Astrocyte (in vitro differentiated cells and primary cell): Measurements from ENCODE around the gene CCDC159. TPM values are rescaled to one million over a fixed set of nuclear protein-coding genes. Genes with fewer than 3 reads are reported as not detected.

Experiments used
- DNase-seq: peaks from one replicate; pipeline ENCODE4 v3.0.0-alpha.2; 2010; ENCODE audit warnings: low read depth
- FAIRE-seq: peaks from 2 replicates; lab custom pipeline; 2011; peaks lifted over from hg19 to GRCh38; lab: Jason Lieb, UNC
- H2AFZ ChIP-seq: 2 replicates; pipeline ENCODE4 v1.6.0; 2012; ENCODE audit warnings: low read depth, low read length, inconsistent platforms
- H3K27ac ChIP-seq: 2 replicates; pipeline ENCODE4 v1.5.1; 2011; ENCODE audit warnings: low read depth, low read length, inconsistent platforms
- H3K27me3 ChIP-seq: 2 replicates; pipeline ENCODE4 v1.6.0; 2011; ENCODE audit warnings: low read length, inconsistent platforms; ENCODE audit not compliant: insufficient read depth
- H3K36me3 ChIP-seq: 2 replicates; pipeline ENCODE4 v1.5.1; 2011; ENCODE audit warnings: low read length, inconsistent platforms; ENCODE audit not compliant: insufficient read depth
- H3K4me1 ChIP-seq: 2 replicates; pipeline ENCODE4 v1.5.1; 2011; ENCODE audit warnings: low read length, inconsistent platforms; ENCODE audit not compliant: insufficient read depth
- H3K4me2 ChIP-seq: 2 replicates; pipeline ENCODE4 v1.6.0; 2012; ENCODE audit warnings: low read length, inconsistent platforms
- H3K4me3 ChIP-seq: 2 replicates; pipeline ENCODE4 v1.5.1; 2011; ENCODE audit warnings: low read depth, mild to moderate bottlenecking, low read length, inconsistent platforms; ENCODE audit not compliant: insufficient read depth
- H3K79me2 ChIP-seq: 2 replicates; pipeline ENCODE4 v1.6.0; 2012; ENCODE audit warnings: mild to moderate bottlenecking, low read length, inconsistent platforms; ENCODE audit not compliant: insufficient read depth
- H3K9ac ChIP-seq: 2 replicates; pipeline ENCODE4 v1.6.0; 2012; ENCODE audit warnings: mild to moderate bottlenecking, low read length, inconsistent platforms
- H3K9me3 ChIP-seq: 2 replicates; pipeline ENCODE4 v1.5.1; 2012; ENCODE audit warnings: low read depth, mild to moderate bottlenecking, low read length, inconsistent platforms; ENCODE audit not compliant: insufficient read depth
- H4K20me1 ChIP-seq: 2 replicates; pipeline ENCODE4 v1.6.0; 2012; ENCODE audit warnings: low read length, inconsistent platforms; ENCODE audit not compliant: insufficient read depth
- H3K27ac Mint-ChIP-seq: one replicate; pipeline ENCODE4 v1.8.0; 2021; ENCODE audit warnings: mild to moderate bottlenecking, mixed read lengths; ENCODE audit not compliant: unreplicated experiment
- H3K27me3 Mint-ChIP-seq: one replicate; pipeline ENCODE4 v1.8.0; 2021; ENCODE audit warnings: low read depth, mixed read lengths; ENCODE audit not compliant: unreplicated experiment
- H3K36me3 Mint-ChIP-seq: one replicate; pipeline ENCODE4 v1.8.0; 2021; ENCODE audit warnings: low read depth, mixed read lengths; ENCODE audit not compliant: unreplicated experiment
- H3K4me1 Mint-ChIP-seq: one replicate; pipeline ENCODE4 v1.8.0; 2021; ENCODE audit warnings: low read depth, mixed read lengths; ENCODE audit not compliant: unreplicated experiment
- H3K4me3 Mint-ChIP-seq: one replicate; pipeline ENCODE4 v1.8.0; 2021; ENCODE audit warnings: mild to moderate bottlenecking, moderate library complexity, mixed read lengths; ENCODE audit not compliant: unreplicated experiment
- H3K9me3 Mint-ChIP-seq: one replicate; pipeline ENCODE4 v1.8.0; 2021; ENCODE audit warnings: mild to moderate bottlenecking, mixed read lengths; ENCODE audit not compliant: unreplicated experiment
- EZH2 ChIP-seq: IDR thresholded peaks from 2 replicates; pipeline ENCODE4 v1.6.1; 2012; ENCODE audit warnings: mild to moderate bottlenecking, low read length, inconsistent platforms; ENCODE audit not compliant: insufficient read depth
- total RNA-seq: library from RNA; stranded (reverse); gene quantifications from 2 replicates; pipeline ENCODE4 v1.2.1, GENCODE V29; 2021
- TF ChIP-seq, protein P1 (sequence below): IDR thresholded peaks from 2 replicates; pipeline ENCODE4 v1.5.1; 2011; ENCODE audit warnings: low read depth, mild to moderate bottlenecking, inconsistent platforms, low read length, moderate library complexity; ENCODE audit not compliant: insufficient read depth

CCDC159 gene
- total RNA-seq, 1 donor from 2014 or later = 11.8 TPM

DNA sequence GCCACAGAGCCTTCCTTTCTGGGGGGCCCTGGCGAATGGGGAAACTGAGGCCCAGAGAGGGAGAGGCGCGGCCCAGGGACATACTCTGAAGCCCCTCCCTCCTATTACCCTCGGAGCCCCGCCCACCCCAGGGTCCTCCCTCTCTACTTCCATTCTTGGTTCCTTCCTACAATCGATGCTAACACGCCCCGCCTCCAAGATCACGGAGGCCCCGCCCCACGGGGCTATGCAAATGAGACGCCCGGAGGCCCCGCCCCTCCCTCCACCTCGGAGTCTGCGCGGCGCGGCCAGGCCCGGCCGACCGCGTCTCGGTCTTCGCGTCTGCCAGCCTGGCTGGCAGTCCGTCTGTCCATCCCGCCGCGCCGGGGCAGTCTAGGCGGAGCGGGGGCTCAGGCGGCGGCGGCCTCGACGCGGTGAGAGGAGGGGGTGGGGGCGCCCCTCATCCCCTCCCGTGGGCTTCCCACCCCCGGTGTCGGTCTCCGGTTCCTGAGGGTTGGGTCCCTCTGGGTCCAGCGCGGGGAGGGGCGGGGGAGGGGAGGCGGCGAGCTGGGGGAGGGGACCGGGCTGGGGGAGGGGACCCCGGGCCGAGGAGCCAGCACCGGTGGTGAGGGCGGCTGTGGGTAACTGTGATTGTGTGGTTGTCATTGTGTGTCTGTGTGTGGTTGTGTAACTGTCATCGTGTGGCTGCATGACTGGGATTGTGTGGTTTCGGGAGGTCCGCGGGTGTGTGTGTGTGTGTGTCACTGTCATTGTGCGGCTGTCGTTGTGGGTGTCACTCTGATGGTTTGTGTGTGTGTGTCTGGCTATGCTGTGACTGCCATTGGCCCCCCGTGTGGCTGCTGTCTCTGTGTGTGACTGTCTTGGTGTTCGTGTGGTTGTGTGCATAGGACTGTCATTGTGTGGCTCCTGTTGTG lies 9.1 kb downstream of the CCDC159 start, which contains the start of gene PLPPR2:
Gene PLPPR2, plus strand, starts transcription at position 273 of the 914 bp plus-strand sequence. CDS start 2,242 bp downstream, outside the sequence.
- TF ChIP-seq EZH2 = no peak
- TF ChIP-seq, protein P1, sequence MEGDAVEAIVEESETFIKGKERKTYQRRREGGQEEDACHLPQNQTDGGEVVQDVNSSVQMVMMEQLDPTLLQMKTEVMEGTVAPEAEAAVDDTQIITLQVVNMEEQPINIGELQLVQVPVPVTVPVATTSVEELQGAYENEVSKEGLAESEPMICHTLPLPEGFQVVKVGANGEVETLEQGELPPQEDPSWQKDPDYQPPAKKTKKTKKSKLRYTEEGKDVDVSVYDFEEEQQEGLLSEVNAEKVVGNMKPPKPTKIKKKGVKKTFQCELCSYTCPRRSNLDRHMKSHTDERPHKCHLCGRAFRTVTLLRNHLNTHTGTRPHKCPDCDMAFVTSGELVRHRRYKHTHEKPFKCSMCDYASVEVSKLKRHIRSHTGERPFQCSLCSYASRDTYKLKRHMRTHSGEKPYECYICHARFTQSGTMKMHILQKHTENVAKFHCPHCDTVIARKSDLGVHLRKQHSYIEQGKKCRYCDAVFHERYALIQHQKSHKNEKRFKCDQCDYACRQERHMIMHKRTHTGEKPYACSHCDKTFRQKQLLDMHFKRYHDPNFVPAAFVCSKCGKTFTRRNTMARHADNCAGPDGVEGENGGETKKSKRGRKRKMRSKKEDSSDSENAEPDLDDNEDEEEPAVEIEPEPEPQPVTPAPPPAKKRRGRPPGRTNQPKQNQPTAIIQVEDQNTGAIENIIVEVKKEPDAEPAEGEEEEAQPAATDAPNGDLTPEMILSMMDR = no peak
- peaks cover 12% of the 10 kb centered on the region for H3K27me3 Mint-ChIP-seq
- peak; percentile 57 for DNase-seq

DNA sequence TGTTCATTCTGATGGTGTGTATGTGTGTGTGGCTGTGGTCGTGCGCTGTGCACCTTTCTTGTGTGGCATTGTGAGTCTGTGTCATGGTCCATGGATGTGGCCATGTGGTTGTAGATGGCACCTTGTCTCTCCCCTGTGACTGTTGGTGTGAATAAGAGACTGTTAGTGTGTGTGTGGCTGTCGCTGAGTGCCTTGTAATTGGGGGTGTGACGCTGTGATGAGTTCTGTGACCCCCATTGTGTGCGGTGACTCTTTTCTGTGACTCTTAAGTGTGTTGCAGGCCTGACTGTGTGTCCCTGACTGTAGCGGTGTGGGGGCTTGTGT lies 9.7 kb downstream of the CCDC159 start:
- Histone ChIP-seq H3K27ac (no peak overlapping the region), H2AFZ (no peak overlapping the region), H3K79me2 (peaks cover 6% of the 10 kb centered on the region), H3K4me3 (peak overlapping the region; percentile 68), H3K9me3 (no peaks in the 10 kb centered on the region), H3K36me3 (no peaks in the 10 kb centered on the region), H3K9ac (peak overlapping the region; percentile 71), H3K4me2 (peak overlapping the region; percentile 96), H3K4me1 (peaks cover 8% of the 10 kb centered on the region), H4K20me1 (peaks cover 35% of the 10 kb centered on the region), H3K27me3 (no peaks in the 10 kb centered on the region)
- Mint-ChIP-seq H3K4me3 (peak overlapping the region; percentile 91), H3K36me3 (peaks cover 15% of the 10 kb centered on the region), H3K27ac (peak overlapping the region; percentile 9), H3K9me3 (peaks cover 2% of the 10 kb centered on the region), H3K4me1 (peaks cover 4% of the 10 kb centered on the region), H3K27me3 (peaks cover 10% of the 10 kb centered on the region)
- FAIRE-seq (no peak), DNase-seq (no peak)
- TF ChIP-seq, protein P1 = no peak
- no peak for TF ChIP-seq EZH2

More for the DNA sequence above, 9.1 kb downstream of the CCDC159 start, which contains the start of gene PLPPR2:
- Histone ChIP-seq H3K9me3 (no peaks in the 10 kb centered on the region), H3K4me3 (peak within 1 kb of the TSS; percentile 68), H2AFZ (peak within 1 kb of the TSS; percentile 63), H3K4me2 (peak within 1 kb of the TSS; percentile 96), H3K27ac (no peak within 1 kb of the TSS), H4K20me1 (peaks cover 32% of the 10 kb centered on the region), H3K27me3 (no peaks in the 10 kb centered on the region), H3K4me1 (peaks cover 8% of the 10 kb centered on the region), H3K79me2 (peaks cover 6% of the 10 kb centered on the region), H3K9ac (peak within 1 kb of the TSS; percentile 71), H3K36me3 (no peaks in the 10 kb centered on the region)
- Mint-ChIP-seq H3K36me3 (peaks cover 13% of the 10 kb centered on the region), H3K27ac (peak within 1 kb of the TSS; percentile 9), H3K4me1 (peaks cover 4% of the 10 kb centered on the region), H3K4me3 (peak within 1 kb of the TSS; percentile 91), H3K9me3 (peaks cover 2% of the 10 kb centered on the region)
- FAIRE-seq = no peak
